Stomach (tissue), 4 donors: ENCODE results near the gene LILRA1.
"Not testable (repeated sequence)": the region's sequence is repeated elsewhere in the genome, so short reads cannot be mapped to it uniquely, and the experiment has no call there.

Experiments
- CTCF ChIP-seq, 7 experiments: fragments of 450-650 bp in 4 of 7; fragments of 200-600 bp in 3 of 7; sonication (generic) in 3 of 7; IDR thresholded peaks; one replicate each; pipeline ENCODE4 v1.5.1; 2016 to 2019; ENCODE audit warnings: antibody characterized with exemption in 7 of 7, control low read depth in 2 of 7, mild to moderate bottlenecking in 1 of 7
- EP300 ChIP-seq: sonication (generic); formaldehyde crosslinking; IDR thresholded peaks from one replicate; pipeline ENCODE4 v1.6.1; 2017; ENCODE audit warnings: antibody characterized with exemption
- POLR2A ChIP-seq, 4 donors: fragments of 450-650 bp; IDR thresholded peaks; one replicate each; pipeline ENCODE4 v1.6.1; 2016; ENCODE audit warnings: antibody characterized with exemption in 4 of 4, control low read depth in 2 of 4, mild to moderate bottlenecking in 1 of 4, moderate library complexity in 1 of 4
- POLR2AphosphoS5 ChIP-seq, 3 donors: sonication (generic); formaldehyde crosslinking; IDR thresholded peaks; one replicate each; pipeline ENCODE4 v1.6.1; 2016; ENCODE audit warnings: antibody characterized with exemption in 3 of 3

DNA sequence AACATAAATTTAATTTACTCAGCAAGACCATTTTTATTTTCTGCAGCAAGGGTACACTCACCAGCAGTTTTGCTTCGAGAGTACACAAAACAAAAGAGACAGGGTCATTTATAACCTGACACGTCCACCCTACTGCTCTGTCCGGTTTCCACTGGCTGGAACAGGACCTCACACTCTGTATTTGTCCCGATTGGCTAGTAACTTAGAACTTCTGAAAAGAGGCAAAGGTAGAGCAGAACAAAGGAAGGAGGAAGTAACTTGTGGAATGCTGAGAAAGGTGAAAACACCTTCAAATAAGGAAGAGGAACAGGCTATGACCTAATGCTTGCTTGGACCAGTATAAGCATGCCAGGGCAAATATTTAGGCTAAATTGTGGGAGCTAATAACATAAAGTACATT lies 34.5 kb downstream of the LILRA1 start:
- TF ChIP-seq CTCF (IDR thresholded peaks at IDR 0.05); EP300; POLR2A (IDR thresholded peaks at IDR 0.05): not testable (repeated sequence)
- peak in 1 of 3 donors; percentile 30 for TF ChIP-seq POLR2AphosphoS5 (IDR thresholded peaks at IDR 0.05)
